NCI-H1092 treated with DMSO at 0.1 percent for 48 hours (cell line): ENCODE data around the gene FOS.

Experiments
- DNase-seq: peaks from one replicate; lab custom pipeline; 2025; lab: John Stamatoyannopoulos, UW

FOS gene

GRCh38 chr14:75318353-75318752, 39.7 kb downstream of the FOS start:
- DNase-seq: no peak

- DNase-seq: no peak
Observed at GRCh38 chr14:75319021-75319420, 40.4 kb downstream of the FOS start.

- DNase-seq: no peak
Observed at GRCh38 chr14:75320196-75320595, 41.6 kb downstream of the FOS start.

GRCh38 chr14:75322746-75323145, 44.1 kb downstream of the FOS start:
- DNase-seq: no peak

GRCh38 chr14:75323571-75323970, 44.9 kb downstream of the FOS start:
- no peak for DNase-seq

GRCh38 chr14:75328558-75329155, 50.0 kb downstream of the FOS start:
- no peak for DNase-seq

GRCh38 chr14:75329369-75329768, 50.7 kb downstream of the FOS start:
- no peak for DNase-seq

GRCh38 chr14:75331471-75331870, 52.8 kb downstream of the FOS start:
- DNase-seq: no peak
